Left ventricle myocardium inferior (tissue), 1 donor: ENCODE results near the gene SLC37A4. TPM values are rescaled to one million over a fixed set of nuclear protein-coding genes. Genes with fewer than 3 reads are reported as not detected.
"Not testable (repeated sequence)": the region's sequence is repeated elsewhere in the genome, so short reads cannot be mapped to it uniquely, and the experiment has no call there.

Experiments used
- DNase-seq: peaks from one replicate; pipeline ENCODE4 v3.0.0-alpha.2; 2020
- H3K27ac ChIP-seq: fragments of 200-600 bp; replicated peaks from 2 replicates; pipeline ENCODE4 v1.8.0; 2021
- H3K27me3 ChIP-seq: fragments of 200-600 bp; 2 replicates; pipeline ENCODE4 v1.8.0; 2021; ENCODE audit warnings: low read depth
- H3K36me3 ChIP-seq: fragments of 200-600 bp; 2 replicates; pipeline ENCODE4 v1.8.0; 2021
- H3K4me1 ChIP-seq: fragments of 200-600 bp; 2 replicates; pipeline ENCODE4 v1.8.0; 2021
- H3K4me3 ChIP-seq: fragments of 200-600 bp; 2 replicates; pipeline ENCODE4 v1.8.0; 2021; ENCODE audit warnings: mild to moderate bottlenecking, moderate library complexity
- H3K9me3 ChIP-seq: fragments of 200-600 bp; replicated peaks from 2 replicates; pipeline ENCODE4 v1.8.0; 2021
- CTCF ChIP-seq: fragments of 200-600 bp; IDR thresholded peaks from 2 replicates; pipeline ENCODE4 v1.8.0; 2021; ENCODE audit warnings: antibody characterized with exemption, mild to moderate bottlenecking, borderline replicate concordance
- intact Hi-C: fragments of 100-400 bp; cut with micrococcal nuclease; formaldehyde crosslinking; loops from one replicate; pipeline ENCODE4 v1.11.0; 2022
- microRNA-seq: library from miRNA; unstranded; fragments of <30 nt; microRNA quantifications from one replicate; pipeline ENCODE4 v1.2.0, GENCODE V29; 2020
- total RNA-seq: library from RNA; stranded (reverse); fragmentation: NEBNext Ultra II Directional; extraction: Animal tissue kit (Norgen Biotek cat#: 25700); gene quantifications from one replicate; pipeline ENCODE4 v1.2.1, GENCODE V29; 2021
- donor health status: DM: no; HTN: yes; CAD: no; lungs with severe emphysema.

Gene SLC37A4
- total RNA-seq, 1 donor from 2014 or later = 5.4 TPM

GRCh38 chr11:118984825-118985224, 45.9 kb downstream of the SLC37A4 start:
- no peaks in the 10 kb centered on the region for H3K36me3 ChIP-seq
- no peaks in the 10 kb centered on the region for H3K9me3 ChIP-seq
- no peak overlapping the region for H3K27ac ChIP-seq
- no peak for DNase-seq
- peaks cover 8% of the 10 kb centered on the region for H3K4me1 ChIP-seq
- no peaks in the 10 kb centered on the region for H3K27me3 ChIP-seq
- no peak for TF ChIP-seq CTCF
- intact Hi-C loops = no loop called here
- no peak overlapping the region for H3K4me3 ChIP-seq

- H3K4me3 ChIP-seq, H3K27me3 ChIP-seq, intact Hi-C loops, H3K36me3 ChIP-seq, H3K27ac ChIP-seq, H3K4me1 ChIP-seq, DNase-seq, H3K9me3 ChIP-seq: not testable (repeated sequence)
Observed at GRCh38 chr11:118984337-118984736, 46.3 kb downstream of the SLC37A4 start.

GRCh38 chr11:118980191-118980881, 50.3 kb downstream of the SLC37A4 start:
- H3K27me3 ChIP-seq = no peaks in the 10 kb centered on the region
- peaks cover 8% of the 10 kb centered on the region for H3K4me1 ChIP-seq
- H3K27ac ChIP-seq = no peak overlapping the region
- intact Hi-C loops = no loop called here
- H3K9me3 ChIP-seq = no peaks in the 10 kb centered on the region
- no peak for TF ChIP-seq CTCF
- H3K4me3 ChIP-seq = peak overlapping the region; percentile 40
- DNase-seq = peak; percentile 31
- H3K36me3 ChIP-seq = no peaks in the 10 kb centered on the region

- intact Hi-C loops = no loop called here
- peaks cover 8% of the 10 kb centered on the region for H3K4me1 ChIP-seq
Observed at GRCh38 chr11:118979434-118979833, 51.2 kb downstream of the SLC37A4 start.

GRCh38 chr11:118975771-118976709, 54.6 kb downstream of the SLC37A4 start:
- Histone ChIP-seq H3K27me3 (peaks cover 25% of the 10 kb centered on the region), H3K27ac (no peak overlapping the region), H3K4me1 (peaks cover 8% of the 10 kb centered on the region), H3K4me3 (no peak overlapping the region), H3K36me3 (no peaks in the 10 kb centered on the region), H3K9me3 (no peaks in the 10 kb centered on the region)
- intact Hi-C loops = no loop called here
- no peak for TF ChIP-seq CTCF
- no peak for DNase-seq

More at GRCh38 chr11:118979434-118979833, 51.2 kb downstream of the SLC37A4 start:
- no peak for TF ChIP-seq CTCF
- H3K9me3 ChIP-seq = no peaks in the 10 kb centered on the region
- H3K27ac ChIP-seq = no peak overlapping the region
- no peak for DNase-seq
- H3K27me3 ChIP-seq = no peaks in the 10 kb centered on the region
- no peaks in the 10 kb centered on the region for H3K36me3 ChIP-seq
- H3K4me3 ChIP-seq = no peak overlapping the region

Small RNA genes lying within 50 kb of the gene (microRNA-seq; reads per million reads assigned to microRNA genes)
- not detected for gene MIR3656

Other genes starting within 250 kb of the SLC37A4 start
- gene DDX6, start 239.7 kb downstream of the SLC37A4 start, total RNA-seq = 134 TPM
- not detected for gene CXCR5, start 147.0 kb downstream of the SLC37A4 start, total RNA-seq
- gene BCL9L, start 105.0 kb downstream of the SLC37A4 start, total RNA-seq = 43.8 TPM
- not detected for gene UPK2, start 74.6 kb downstream of the SLC37A4 start, total RNA-seq
- gene FOXR1, start 59.1 kb downstream of the SLC37A4 start, total RNA-seq = not detected
- gene CENATAC, start 32.7 kb downstream of the SLC37A4 start, total RNA-seq = 9.7 TPM
- gene RPS25, start 12.5 kb downstream of the SLC37A4 start, total RNA-seq = 767 TPM
- gene TRAPPC4, start 12.1 kb downstream of the SLC37A4 start, total RNA-seq = 32.7 TPM
- gene HYOU1, start 26.3 kb upstream of the SLC37A4 start, total RNA-seq = 71.8 TPM
- 22.0 TPM for gene VPS11, start 36.9 kb upstream of the SLC37A4 start, total RNA-seq
- 25.2 TPM for gene HMBS, start 54.0 kb upstream of the SLC37A4 start, total RNA-seq
- 15.4 TPM for gene DPAGT1, start 71.0 kb upstream of the SLC37A4 start, total RNA-seq
- gene C2CD2L, start 76.5 kb upstream of the SLC37A4 start, total RNA-seq = 10.8 TPM
- gene HINFP, start 90.7 kb upstream of the SLC37A4 start, total RNA-seq = 13.9 TPM
- 1.8 TPM for gene ABCG4, start 118.2 kb upstream of the SLC37A4 start, total RNA-seq
- gene NLRX1, start 137.8 kb upstream of the SLC37A4 start, total RNA-seq = 32.2 TPM
- not detected for gene NHERF4, start 154.6 kb upstream of the SLC37A4 start, total RNA-seq
- 7.0 TPM for gene CBL, start 175.5 kb upstream of the SLC37A4 start, total RNA-seq